K562 (cell line): ENCODE data around the gene HSPB6. TPM values are rescaled to one million over a fixed set of nuclear protein-coding genes. Genes with fewer than 3 reads are reported as not detected.
A peak's percentile ranks its signal among the peaks of the same experiment; 100 is the strongest.

ENCODE experiments used
- ATF2 ChIP-seq: sonication (generic); formaldehyde crosslinking; IDR thresholded peaks from 2 replicates; pipeline ENCODE4 v1.8.1; 2022; ENCODE audit warnings: missing genetic modification reagents
- CHD4 ChIP-seq: fragments of 200-600 bp; sonication (generic); IDR thresholded peaks from 3 replicates; pipeline ENCODE4 v1.6.1; 2012; ENCODE audit warnings: low read depth, mild to moderate bottlenecking, mixed read lengths, low read length, inconsistent platforms; ENCODE audit not compliant: insufficient read depth, insufficient replicate concordance, poor library complexity, severe bottlenecking
- FOS ChIP-seq: IDR thresholded peaks from 3 replicates; pipeline ENCODE4 v1.6.1; 2011; ENCODE audit not compliant: insufficient read length; ENCODE audit errors: extremely low read depth
- GTF2F1 ChIP-seq: IDR thresholded peaks from 2 replicates; pipeline ENCODE4 v1.6.1; 2011; ENCODE audit warnings: low read depth, low read length, improper control_type of control experiment
- KDM5B ChIP-seq: fragments of 200-600 bp; sonication (generic); IDR thresholded peaks from 2 replicates; pipeline ENCODE4 v1.6.1; 2012; ENCODE audit warnings: low read depth, mild to moderate bottlenecking, moderate library complexity, low read length, control low read depth, inconsistent platforms; ENCODE audit not compliant: insufficient replicate concordance
- MTA3 ChIP-seq: fragments of 450-650 bp; formaldehyde crosslinking; IDR thresholded peaks from 2 replicates; pipeline ENCODE4 v1.6.1; 2017; ENCODE audit warnings: mild to moderate bottlenecking, borderline replicate concordance
- NFYB ChIP-seq: IDR thresholded peaks from 2 replicates; pipeline ENCODE4 v1.6.1; 2011; ENCODE audit warnings: mild to moderate bottlenecking, moderate library complexity; ENCODE audit not compliant: insufficient read length; ENCODE audit errors: extremely low read depth
- RAD21 ChIP-seq, 2 experiments: fragments of 250-450 bp in 1 of 2; fragments of 450-650 bp in 1 of 2; sonication (Bioruptor Pico) in 1 of 2; formaldehyde crosslinking in 1 of 2; IDR thresholded peaks in 1 of 2; conservative IDR thresholded peaks in 1 of 2; 2 replicates each; pipeline versions ENCODE4 v1.4.0 to v1.8.0; 2020 to 2022; ENCODE audit warnings: mild to moderate bottlenecking in 2 of 2, moderate library complexity in 1 of 2
- RHOXF2B ChIP-seq: fragments of 250-450 bp; sonication (Bioruptor Pico); conservative IDR thresholded peaks from 2 replicates; pipeline ENCODE4 v1.5.1; 2021
- SPI1 ChIP-seq: IDR thresholded peaks from 2 replicates; pipeline ENCODE4 v1.6.1; 2011; ENCODE audit warnings: low read depth, low read length, control low read depth, borderline replicate concordance
- TBL1XR1 ChIP-seq, 2 experiments: IDR thresholded peaks; 2 replicates each; pipeline ENCODE4 v1.6.1; 2012; ENCODE audit warnings: improper control_type of control experiment in 2 of 2, low read length in 2 of 2, mild to moderate bottlenecking in 1 of 2
- ZNF766 ChIP-seq: fragments of 200-800 bp; sonication (Bioruptor generic); conservative IDR thresholded peaks from 2 replicates; pipeline ENCODE4 v1.6.1; 2016; ENCODE audit warnings: missing genetic modification characterization, missing compliant biosample characterization
- polyA plus RNA-seq, 8 experiments: library from polyadenylated mRNA; depleted of rRNA in 4 of 8; stranded (reverse) in 5 of 8; unstranded in 3 of 8; fragments of >200 nt; fragmentation: Nextera tagmentation in 2 of 8; fragmentation: Illumina TruSeq in 1 of 8; extraction: Ambion mirVana in 2 of 8; extraction: Trizol in 1 of 8; gene quantifications; 2 replicates each; pipeline versions ENCODE4 v1.2.1 to v1.2.3, GENCODE V29; 2011 to 2014; ENCODE audit warnings: inconsistent platforms in 1 of 8, missing spikeins in 1 of 8
- total RNA-seq, 7 experiments: library from RNA; depleted of rRNA in 6 of 7; stranded (reverse); fragments of >200 nt in 6 of 7; fragmentation: Illumina TruSeq in 2 of 7; extraction: Trizol in 2 of 7; gene quantifications; 2 replicates each; pipeline versions ENCODE4 v1.2.1 to v1.2.3, GENCODE V29; 2011 to 2021; ENCODE audit warnings: low replicate concordance in 1 of 7
- TF ChIP-seq, protein P1 (sequence below), 2 experiments: fragments of 450-650 bp in 1 of 2; IDR thresholded peaks; 2 replicates each; pipeline ENCODE4 v1.6.1; 2011 to 2017; ENCODE audit warnings: low read depth in 2 of 2, antibody characterized with exemption in 1 of 2, borderline replicate concordance in 1 of 2, low read length in 1 of 2, mild to moderate bottlenecking in 1 of 2, mixed read lengths in 1 of 2; ENCODE audit not compliant: control insufficient read depth in 1 of 2
- TF ChIP-seq, protein P2 (sequence below): fragments of 250-450 bp; sonication (Bioruptor Pico); IDR thresholded peaks from 2 replicates; pipeline ENCODE4 v1.8.0; 2022; ENCODE audit warnings: moderate library complexity, mild to moderate bottlenecking, inconsistent platforms
- TF ChIP-seq, protein P3 (sequence below), 2 experiments: fragments of 450-650 bp; IDR thresholded peaks; 2 replicates each; pipeline ENCODE4 v1.6.1; 2018; ENCODE audit warnings: mild to moderate bottlenecking in 2 of 2, low read depth in 1 of 2; ENCODE audit not compliant: partially characterized antibody in 2 of 2

HSPB6 gene
- total and polyA plus RNA-seq, 9 of the 15 experiments (the other 6 are each of a cell fraction or from before 2014, with no cell fraction given): 0.55 TPM; not detected in 8

GRCh38 chr19:35757749-35758608 lies 1.1 kb upstream of the HSPB6 start, which contains the start of gene PROSER3 (continued):
- TF ChIP-seq, protein P1, sequence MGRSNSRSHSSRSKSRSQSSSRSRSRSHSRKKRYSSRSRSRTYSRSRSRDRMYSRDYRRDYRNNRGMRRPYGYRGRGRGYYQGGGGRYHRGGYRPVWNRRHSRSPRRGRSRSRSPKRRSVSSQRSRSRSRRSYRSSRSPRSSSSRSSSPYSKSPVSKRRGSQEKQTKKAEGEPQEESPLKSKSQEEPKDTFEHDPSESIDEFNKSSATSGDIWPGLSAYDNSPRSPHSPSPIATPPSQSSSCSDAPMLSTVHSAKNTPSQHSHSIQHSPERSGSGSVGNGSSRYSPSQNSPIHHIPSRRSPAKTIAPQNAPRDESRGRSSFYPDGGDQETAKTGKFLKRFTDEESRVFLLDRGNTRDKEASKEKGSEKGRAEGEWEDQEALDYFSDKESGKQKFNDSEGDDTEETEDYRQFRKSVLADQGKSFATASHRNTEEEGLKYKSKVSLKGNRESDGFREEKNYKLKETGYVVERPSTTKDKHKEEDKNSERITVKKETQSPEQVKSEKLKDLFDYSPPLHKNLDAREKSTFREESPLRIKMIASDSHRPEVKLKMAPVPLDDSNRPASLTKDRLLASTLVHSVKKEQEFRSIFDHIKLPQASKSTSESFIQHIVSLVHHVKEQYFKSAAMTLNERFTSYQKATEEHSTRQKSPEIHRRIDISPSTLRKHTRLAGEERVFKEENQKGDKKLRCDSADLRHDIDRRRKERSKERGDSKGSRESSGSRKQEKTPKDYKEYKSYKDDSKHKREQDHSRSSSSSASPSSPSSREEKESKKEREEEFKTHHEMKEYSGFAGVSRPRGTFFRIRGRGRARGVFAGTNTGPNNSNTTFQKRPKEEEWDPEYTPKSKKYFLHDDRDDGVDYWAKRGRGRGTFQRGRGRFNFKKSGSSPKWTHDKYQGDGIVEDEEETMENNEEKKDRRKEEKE (IDR thresholded peaks at IDR 0.05; ENCODE audit: borderline replicate concordance in 1 of 2, control insufficient read depth in 1 of 2, low read depth in 2 of 2, low read length in 1 of 2): no peak
- TF ChIP-seq ZNF766 (CRISPR knock-in tag): peak; percentile 87
- TF ChIP-seq RHOXF2B (CRISPR knock-in tag): no peak
- TF ChIP-seq RAD21 (CRISPR knock-in tag; conservative IDR thresholded peaks at IDR 0.05 in 1 of 2, IDR thresholded peaks at IDR 0.05 in 1 of 2): no peak
- TF ChIP-seq GTF2F1: peak; percentile 55; the same call in 1 of the 2 replicates
- peak; percentile 100 for TF ChIP-seq FOS
- peak; percentile 100 for TF ChIP-seq NFYB
- no peak for TF ChIP-seq CHD4
- peak; percentile 55 for TF ChIP-seq KDM5B
- peak in 1 of 2 experiments; percentile 41; a peak in 1 of 4 replicates for TF ChIP-seq TBL1XR1 (IDR thresholded peaks at IDR 0.05; ENCODE audit: low read length in 2 of 2)
- TF ChIP-seq, protein P2, sequence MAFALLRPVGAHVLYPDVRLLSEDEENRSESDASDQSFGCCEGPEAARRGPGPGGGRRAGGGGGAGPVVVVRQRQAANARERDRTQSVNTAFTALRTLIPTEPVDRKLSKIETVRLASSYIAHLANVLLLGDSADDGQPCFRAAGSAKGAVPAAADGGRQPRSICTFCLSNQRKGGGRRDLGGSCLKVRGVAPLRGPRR (CRISPR knock-in tag): no peak
- 0 out of 2 replicates have a peak, but pooled peaks have one; percentile 59 for TF ChIP-seq MTA3
- TF ChIP-seq SPI1: no peak
- TF ChIP-seq ATF2 (CRISPR knock-in tag): no peak
- TF ChIP-seq, protein P3, sequence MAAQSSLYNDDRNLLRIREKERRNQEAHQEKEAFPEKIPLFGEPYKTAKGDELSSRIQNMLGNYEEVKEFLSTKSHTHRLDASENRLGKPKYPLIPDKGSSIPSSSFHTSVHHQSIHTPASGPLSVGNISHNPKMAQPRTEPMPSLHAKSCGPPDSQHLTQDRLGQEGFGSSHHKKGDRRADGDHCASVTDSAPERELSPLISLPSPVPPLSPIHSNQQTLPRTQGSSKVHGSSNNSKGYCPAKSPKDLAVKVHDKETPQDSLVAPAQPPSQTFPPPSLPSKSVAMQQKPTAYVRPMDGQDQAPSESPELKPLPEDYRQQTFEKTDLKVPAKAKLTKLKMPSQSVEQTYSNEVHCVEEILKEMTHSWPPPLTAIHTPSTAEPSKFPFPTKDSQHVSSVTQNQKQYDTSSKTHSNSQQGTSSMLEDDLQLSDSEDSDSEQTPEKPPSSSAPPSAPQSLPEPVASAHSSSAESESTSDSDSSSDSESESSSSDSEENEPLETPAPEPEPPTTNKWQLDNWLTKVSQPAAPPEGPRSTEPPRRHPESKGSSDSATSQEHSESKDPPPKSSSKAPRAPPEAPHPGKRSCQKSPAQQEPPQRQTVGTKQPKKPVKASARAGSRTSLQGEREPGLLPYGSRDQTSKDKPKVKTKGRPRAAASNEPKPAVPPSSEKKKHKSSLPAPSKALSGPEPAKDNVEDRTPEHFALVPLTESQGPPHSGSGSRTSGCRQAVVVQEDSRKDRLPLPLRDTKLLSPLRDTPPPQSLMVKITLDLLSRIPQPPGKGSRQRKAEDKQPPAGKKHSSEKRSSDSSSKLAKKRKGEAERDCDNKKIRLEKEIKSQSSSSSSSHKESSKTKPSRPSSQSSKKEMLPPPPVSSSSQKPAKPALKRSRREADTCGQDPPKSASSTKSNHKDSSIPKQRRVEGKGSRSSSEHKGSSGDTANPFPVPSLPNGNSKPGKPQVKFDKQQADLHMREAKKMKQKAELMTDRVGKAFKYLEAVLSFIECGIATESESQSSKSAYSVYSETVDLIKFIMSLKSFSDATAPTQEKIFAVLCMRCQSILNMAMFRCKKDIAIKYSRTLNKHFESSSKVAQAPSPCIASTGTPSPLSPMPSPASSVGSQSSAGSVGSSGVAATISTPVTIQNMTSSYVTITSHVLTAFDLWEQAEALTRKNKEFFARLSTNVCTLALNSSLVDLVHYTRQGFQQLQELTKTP (IDR thresholded peaks at IDR 0.05; ENCODE audit: low read depth in 1 of 2, partially characterized antibody in 2 of 2): peak; percentile 60 to 99
